HG03565 (cell line): Measurements from ENCODE around the gene RBM39.
"Not testable (repeated sequence)": the region's sequence is repeated elsewhere in the genome, so short reads cannot be mapped to it uniquely, and the experiment has no call there.

Experiments
- ATAC-seq: cut with Tn5 transposase; IDR thresholded peaks from one replicate; pipeline ENCODE4 v1.9.1; 2021; ENCODE audit warnings: mild to moderate bottlenecking, moderate library complexity; ENCODE audit not compliant: unreplicated experiment

Gene RBM39

GRCh38 chr20:35726842-35727711 is 15.0 kb downstream of the RBM39 start:
- no peak for ATAC-seq

GRCh38 chr20:35724321-35725230 is 17.5 kb downstream of the RBM39 start:
- no peak for ATAC-seq

- ATAC-seq: not testable (repeated sequence)
Observed at GRCh38 chr20:35723652-35724320, 18.3 kb downstream of the RBM39 start.

GRCh38 chr20:35723275-35723639 is 18.8 kb downstream of the RBM39 start:
- ATAC-seq: not testable (repeated sequence)

GRCh38 chr20:35721621-35722020 is 20.4 kb downstream of the RBM39 start:
- ATAC-seq: no peak

GRCh38 chr20:35721219-35721618 is 20.8 kb downstream of the RBM39 start:
- no peak for ATAC-seq

GRCh38 chr20:35720165-35721123 is 21.6 kb downstream of the RBM39 start:
- no peak for ATAC-seq

GRCh38 chr20:35719717-35720116 is 22.3 kb downstream of the RBM39 start:
- ATAC-seq: no peak

GRCh38 chr20:35718972-35719635 is 23.0 kb downstream of the RBM39 start:
- no peak for ATAC-seq

- not testable (repeated sequence) for ATAC-seq
Observed at GRCh38 chr20:35718321-35718720, 23.7 kb downstream of the RBM39 start.

- no peak for ATAC-seq
Observed at GRCh38 chr20:35716330-35716729, 25.7 kb downstream of the RBM39 start.

- no peak for ATAC-seq
Observed at GRCh38 chr20:35715652-35716051, 26.4 kb downstream of the RBM39 start.

GRCh38 chr20:35714127-35714526 is 27.9 kb downstream of the RBM39 start:
- ATAC-seq: no peak

GRCh38 chr20:35713120-35713519 is 28.9 kb downstream of the RBM39 start:
- ATAC-seq: not testable (repeated sequence)

- no peak for ATAC-seq
Observed at GRCh38 chr20:35711588-35712209, 30.4 kb downstream of the RBM39 start.

GRCh38 chr20:35710884-35711587 is 31.0 kb downstream of the RBM39 start:
- ATAC-seq: no peak

GRCh38 chr20:35710039-35710438 is 32.0 kb downstream of the RBM39 start:
- no peak for ATAC-seq

- ATAC-seq: no peak
Observed at GRCh38 chr20:35709259-35709658, 32.8 kb downstream of the RBM39 start.
